ENCODE data around the gene SCN7A. TPM values are rescaled to one million over a fixed set of nuclear protein-coding genes. Genes with fewer than 3 reads are reported as not detected.
"Not testable (repeated sequence)": the region's sequence is repeated elsewhere in the genome, so short reads cannot be mapped to it uniquely, and the experiment has no call there.

The SCN7A gene
- total RNA-seq (2014; rRNA removed; shearing (Covaris generic)): not detected in 2 replicates

- peak; percentile 8 for DNase-seq (ENCODE audit: low read depth)
Measured at GRCh38 chr2:166494140-166494624, at the start of gene SCN7A. SCN7A (minus strand) TSS chr2:166494249; CDS start chr2:166477696, 16,553 bp downstream.

GRCh38 chr2:166539340-166540162 is 45.5 kb upstream of the SCN7A start:
- peak; percentile 37 for DNase-seq (ENCODE audit: low read depth)

GRCh38 chr2:166536111-166536510 is 42.1 kb upstream of the SCN7A start:
- DNase-seq (ENCODE audit: low read depth): no peak

- DNase-seq (ENCODE audit: low read depth): no peak
Measured at GRCh38 chr2:166521155-166521554, 27.1 kb upstream of the SCN7A start.

GRCh38 chr2:166520604-166521003 is 26.6 kb upstream of the SCN7A start:
- DNase-seq (ENCODE audit: low read depth): no peak

- DNase-seq (ENCODE audit: low read depth): no peak
Measured at GRCh38 chr2:166519391-166519962, 25.4 kb upstream of the SCN7A start.

- no peak for DNase-seq (ENCODE audit: low read depth)
Measured at GRCh38 chr2:166518634-166519390, 24.8 kb upstream of the SCN7A start.

- DNase-seq (ENCODE audit: low read depth): no peak
Measured at GRCh38 chr2:166517533-166518061, 23.5 kb upstream of the SCN7A start.

- DNase-seq (ENCODE audit: low read depth): no peak
Measured at GRCh38 chr2:166516712-166517303, 22.8 kb upstream of the SCN7A start.

- DNase-seq (ENCODE audit: low read depth): no peak
Measured at GRCh38 chr2:166513952-166514351, 19.9 kb upstream of the SCN7A start.

- no peak for DNase-seq (ENCODE audit: low read depth)
Measured at GRCh38 chr2:166499281-166499680, 5.2 kb upstream of the SCN7A start.

GRCh38 chr2:166491461-166491860 is 2.6 kb downstream of the SCN7A start:
- no peak for DNase-seq (ENCODE audit: low read depth)

GRCh38 chr2:166487171-166487570 is 6.9 kb downstream of the SCN7A start:
- DNase-seq (ENCODE audit: low read depth): no peak

- no peak for DNase-seq (ENCODE audit: low read depth)
Measured at GRCh38 chr2:166485558-166486178, 8.4 kb downstream of the SCN7A start.

- no peak for DNase-seq (ENCODE audit: low read depth)
Measured at GRCh38 chr2:166472332-166472731, 21.7 kb downstream of the SCN7A start.

GRCh38 chr2:166468124-166469024 is 25.7 kb downstream of the SCN7A start:
- DNase-seq (ENCODE audit: low read depth): no peak

GRCh38 chr2:166464187-166464586 is 29.9 kb downstream of the SCN7A start:
- peak; percentile 14 for DNase-seq (ENCODE audit: low read depth)

GRCh38 chr2:166463640-166464039 is 30.4 kb downstream of the SCN7A start:
- DNase-seq (ENCODE audit: low read depth): no peak

- DNase-seq (ENCODE audit: low read depth): no peak
Measured at GRCh38 chr2:166458674-166459073, 35.4 kb downstream of the SCN7A start.

- not testable (repeated sequence) for DNase-seq (ENCODE audit: low read depth)
Measured at GRCh38 chr2:166455823-166456222, 38.2 kb downstream of the SCN7A start.

All from Daoy (cell line).